ENCODE measurements around the gene S100B. TPM values are rescaled to one million over a fixed set of nuclear protein-coding genes. Genes with fewer than 3 reads are reported as not detected.

S100B gene
- total RNA-seq, 4 donors from 2014 or later = 0.89 to 4.9 TPM; not detected in 2

DNA sequence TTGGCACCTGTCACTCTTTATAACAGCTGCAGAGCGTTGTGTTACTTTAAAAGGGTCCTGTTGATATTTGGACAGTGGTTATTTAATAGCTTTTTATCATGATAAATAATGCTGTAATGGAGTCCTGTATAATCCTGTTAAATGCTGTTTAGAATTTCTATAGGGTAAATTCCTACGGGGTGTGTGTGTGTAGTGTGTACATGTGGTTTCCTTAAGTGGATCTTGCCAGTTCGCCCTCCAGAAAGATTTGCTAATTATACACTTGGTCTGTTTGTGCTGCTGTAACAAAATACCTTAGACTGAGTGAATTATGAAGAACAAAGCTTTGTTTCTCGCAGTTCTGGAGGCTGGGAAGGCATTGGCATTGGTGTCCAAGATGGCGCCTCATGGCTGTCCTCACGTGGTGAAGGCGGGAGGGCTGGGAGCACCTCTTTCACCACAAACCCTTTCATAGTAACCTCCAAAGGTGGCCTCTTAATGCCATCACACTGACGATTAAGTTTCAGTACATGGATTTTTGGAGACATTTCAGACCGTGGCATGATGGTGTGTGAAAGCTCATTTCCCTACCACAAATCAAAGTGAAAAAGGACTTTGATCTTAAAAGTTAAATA lies 41.8 kb upstream of the S100B start:
- DNase-seq = no peak
- peaks cover 0 to 3% of the 10 kb centered on the region in 2 donors for H3K4me1 ChIP-seq
- H3K4me3 ChIP-seq (replicated peaks in 1 of 3) = no peak overlapping the region
- H3K27me3 ChIP-seq = no peaks in the 10 kb centered on the region
- intact Hi-C loops (cut with DNase I) = no loop called here
- H3K9me3 ChIP-seq = no peaks in the 10 kb centered on the region
- peaks cover 57 to 58% of the 10 kb centered on the region in 2 donors for H3K36me3 ChIP-seq
- H3K27ac ChIP-seq = no peak overlapping the region
- WGBS, 2 donors = 95 to 97% methylated on average over 9 of the region's 9 CpGs
- TF ChIP-seq POLR2A (IDR thresholded peaks at IDR 0.05) = no peak
- TF ChIP-seq, protein P1, sequence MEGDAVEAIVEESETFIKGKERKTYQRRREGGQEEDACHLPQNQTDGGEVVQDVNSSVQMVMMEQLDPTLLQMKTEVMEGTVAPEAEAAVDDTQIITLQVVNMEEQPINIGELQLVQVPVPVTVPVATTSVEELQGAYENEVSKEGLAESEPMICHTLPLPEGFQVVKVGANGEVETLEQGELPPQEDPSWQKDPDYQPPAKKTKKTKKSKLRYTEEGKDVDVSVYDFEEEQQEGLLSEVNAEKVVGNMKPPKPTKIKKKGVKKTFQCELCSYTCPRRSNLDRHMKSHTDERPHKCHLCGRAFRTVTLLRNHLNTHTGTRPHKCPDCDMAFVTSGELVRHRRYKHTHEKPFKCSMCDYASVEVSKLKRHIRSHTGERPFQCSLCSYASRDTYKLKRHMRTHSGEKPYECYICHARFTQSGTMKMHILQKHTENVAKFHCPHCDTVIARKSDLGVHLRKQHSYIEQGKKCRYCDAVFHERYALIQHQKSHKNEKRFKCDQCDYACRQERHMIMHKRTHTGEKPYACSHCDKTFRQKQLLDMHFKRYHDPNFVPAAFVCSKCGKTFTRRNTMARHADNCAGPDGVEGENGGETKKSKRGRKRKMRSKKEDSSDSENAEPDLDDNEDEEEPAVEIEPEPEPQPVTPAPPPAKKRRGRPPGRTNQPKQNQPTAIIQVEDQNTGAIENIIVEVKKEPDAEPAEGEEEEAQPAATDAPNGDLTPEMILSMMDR (IDR thresholded peaks at IDR 0.05) = no peak

DNA sequence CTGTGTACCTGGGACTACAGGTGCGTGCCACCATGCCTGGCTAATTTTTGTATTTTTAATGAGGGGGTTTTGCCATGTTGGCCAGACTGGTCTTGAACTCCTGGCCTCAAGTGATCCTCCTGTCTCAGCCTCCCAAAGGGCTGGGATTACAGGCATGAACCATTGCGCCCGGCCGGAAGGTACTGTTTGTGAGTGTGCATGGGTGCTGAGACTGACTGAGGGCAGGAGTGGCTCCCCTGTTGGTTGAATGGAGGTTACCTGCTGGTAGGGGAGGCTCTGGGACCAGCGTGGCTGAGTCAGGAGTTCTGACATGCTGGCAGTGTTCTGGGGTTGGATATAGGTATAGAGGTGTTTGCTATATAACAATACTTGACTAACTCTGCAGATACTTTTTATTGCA lies 41.0 kb upstream of the S100B start:
- no peak for TF ChIP-seq POLR2A (IDR thresholded peaks at IDR 0.05)
- TF ChIP-seq, protein P1 (IDR thresholded peaks at IDR 0.05) = no peak
- DNase-seq = no peak
- WGBS, 2 donors = 95 to 99% methylated on average over 5 of the region's 5 CpGs
- Histone ChIP-seq H3K36me3 (peaks cover 49 to 55% of the 10 kb centered on the region in 2 donors), H3K27me3 (no peaks in the 10 kb centered on the region), H3K27ac (no peak overlapping the region), H3K9me3 (no peaks in the 10 kb centered on the region), H3K4me3 (replicated peaks in 1 of 3) (no peak overlapping the region), H3K4me1 (peaks cover 0 to 3% of the 10 kb centered on the region in 2 donors)
- intact Hi-C loops (cut with DNase I) = no loop called here

DNA sequence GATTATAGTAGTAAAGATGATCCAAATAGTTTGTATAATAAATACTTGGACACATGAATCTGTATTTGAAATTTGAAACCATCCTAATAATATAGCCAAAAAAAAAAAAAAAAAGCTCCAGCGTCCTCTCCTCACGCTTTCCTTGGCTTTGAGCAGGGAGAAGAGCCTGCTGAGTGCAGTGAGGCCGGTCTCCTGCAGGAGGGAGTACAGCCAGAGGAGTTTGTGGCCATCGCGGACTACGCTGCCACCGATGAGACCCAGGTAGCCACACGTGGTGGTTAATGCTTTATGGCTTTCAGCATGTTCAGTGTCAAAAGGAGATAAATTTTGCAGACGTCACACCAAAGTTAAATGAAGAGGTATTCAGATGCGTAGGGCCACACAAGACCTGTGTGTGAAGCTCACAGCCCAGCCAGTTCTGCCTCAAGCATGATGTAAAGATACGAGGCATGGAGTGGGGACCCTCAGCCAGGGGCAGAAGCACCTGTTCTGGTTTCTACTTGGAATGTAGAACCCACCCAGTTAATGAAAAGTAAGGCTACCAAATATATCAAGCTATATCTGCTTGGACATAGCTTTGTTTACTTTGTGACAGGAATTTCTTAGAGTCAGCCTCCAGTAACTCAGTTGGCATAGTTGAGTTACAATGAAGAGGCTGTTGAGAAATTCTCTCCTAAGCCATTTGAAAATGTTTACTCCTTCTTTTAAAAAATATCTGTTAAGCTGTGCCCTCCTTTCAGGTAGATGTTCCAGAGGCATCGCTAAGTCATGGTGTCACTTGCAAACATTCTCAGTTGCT lies 38.7 kb upstream of the S100B start:
- DNase-seq = no peak
- intact Hi-C loops (cut with DNase I) = no loop called here
- WGBS, 2 donors = 75 to 86% methylated on average over 12 of the region's 12 CpGs
- H3K4me3 ChIP-seq (replicated peaks in 1 of 3) = no peak overlapping the region
- H3K27ac ChIP-seq = no peak overlapping the region
- no peak for TF ChIP-seq POLR2A (IDR thresholded peaks at IDR 0.05)
- TF ChIP-seq, protein P1 (IDR thresholded peaks at IDR 0.05) = no peak
- H3K4me1 ChIP-seq = peaks cover 3 to 11% of the 10 kb centered on the region in 2 donors
- no peaks in the 10 kb centered on the region for H3K9me3 ChIP-seq
- no peaks in the 10 kb centered on the region for H3K27me3 ChIP-seq
- H3K36me3 ChIP-seq = peaks cover 28 to 33% of the 10 kb centered on the region in 2 donors

DNA sequence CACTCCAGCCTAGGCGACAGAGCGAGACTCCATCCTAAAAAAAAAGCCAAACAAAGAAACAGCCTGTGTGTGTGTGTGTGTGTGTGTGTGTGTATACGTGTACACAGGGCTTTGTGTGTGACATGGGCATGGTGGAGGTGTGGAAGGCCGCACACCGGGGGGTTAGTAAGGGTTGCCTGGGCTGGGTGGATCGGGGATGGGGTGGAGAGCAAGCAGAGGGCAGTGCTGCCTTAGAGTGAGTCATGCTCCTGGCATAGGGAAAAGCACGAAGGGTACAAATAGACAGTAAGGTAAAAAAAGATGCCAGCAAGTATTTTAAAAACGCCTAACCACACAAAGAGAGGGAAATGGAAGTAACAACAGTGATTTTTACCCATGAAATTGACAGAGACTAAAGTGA lies 36.8 kb upstream of the S100B start:
- intact Hi-C loops (cut with DNase I) = no loop called here
- H3K36me3 ChIP-seq = peaks cover 22 to 23% of the 10 kb centered on the region in 2 donors

More for the DNA sequence above, 36.8 kb upstream of the S100B start:
- H3K9me3 ChIP-seq = no peaks in the 10 kb centered on the region
- TF ChIP-seq, protein P1 (IDR thresholded peaks at IDR 0.05) = no peak
- TF ChIP-seq POLR2A (IDR thresholded peaks at IDR 0.05) = no peak
- no peaks in the 10 kb centered on the region for H3K27me3 ChIP-seq
- no peak for DNase-seq
- WGBS, 2 donors = 85 to 88% methylated on average over 8 of the region's 8 CpGs
- no peak overlapping the region for H3K27ac ChIP-seq
- H3K4me1 ChIP-seq = peaks cover 7 to 28% of the 10 kb centered on the region in 2 donors
- no peak overlapping the region for H3K4me3 ChIP-seq (replicated peaks in 1 of 3)
